Skeletal muscle satellite cell (primary cell): Measurements from ENCODE around the gene ATP5ME.
A peak's percentile ranks its signal among the peaks of the same experiment; 100 is the strongest.
"Not testable (repeated sequence)": the region's sequence is repeated elsewhere in the genome, so short reads cannot be mapped to it uniquely, and the experiment has no call there.

Source experiments
- H3K27me3 ChIP-seq: 2 replicates; pipeline ENCODE4 v1.7.0; 2013; ENCODE audit warnings: low read length; ENCODE audit not compliant: control insufficient read depth, insufficient read depth
- H3K36me3 ChIP-seq: 2 replicates; pipeline ENCODE4 v1.7.0; 2013; ENCODE audit warnings: mild to moderate bottlenecking, control low read depth, low read length; ENCODE audit not compliant: insufficient read depth
- H3K4me1 ChIP-seq: 2 replicates; pipeline ENCODE4 v1.7.0; 2013; ENCODE audit warnings: low read length; ENCODE audit not compliant: control insufficient read depth, insufficient read depth
- H3K4me2 ChIP-seq: 2 replicates; pipeline ENCODE4 v1.7.0; 2013; ENCODE audit warnings: mild to moderate bottlenecking, low read length
- H3K4me3 ChIP-seq: 2 replicates; pipeline ENCODE4 v1.7.0; 2013; ENCODE audit warnings: low read length
- H3K9ac ChIP-seq: 2 replicates; pipeline ENCODE4 v1.7.0; 2013; ENCODE audit warnings: mild to moderate bottlenecking, low read depth, low read length, moderate library complexity
- H3K9me3 ChIP-seq: replicated peaks from 2 replicates; pipeline ENCODE4 v1.7.0; 2013; ENCODE audit warnings: mild to moderate bottlenecking, control low read depth, low read length

ATP5ME gene

GRCh38 chr4:703336-704197, 29.5 kb upstream of the ATP5ME start:
- H3K27me3 ChIP-seq = peaks cover 3% of the 10 kb centered on the region
- no peak overlapping the region for H3K9ac ChIP-seq
- no peak overlapping the region for H3K4me3 ChIP-seq
- peaks cover 21% of the 10 kb centered on the region for H3K4me1 ChIP-seq
- no peaks in the 10 kb centered on the region for H3K36me3 ChIP-seq
- no peaks in the 10 kb centered on the region for H3K9me3 ChIP-seq
- H3K4me2 ChIP-seq = no peak overlapping the region

GRCh38 chr4:702618-703048, 28.6 kb upstream of the ATP5ME start:
- peaks cover 3% of the 10 kb centered on the region for H3K27me3 ChIP-seq
- no peaks in the 10 kb centered on the region for H3K36me3 ChIP-seq
- H3K4me3 ChIP-seq = no peak overlapping the region
- H3K9ac ChIP-seq = no peak overlapping the region
- no peak overlapping the region for H3K4me2 ChIP-seq
- no peaks in the 10 kb centered on the region for H3K9me3 ChIP-seq
- peaks cover 13% of the 10 kb centered on the region for H3K4me1 ChIP-seq

GRCh38 chr4:700587-701264, 26.6 kb upstream of the ATP5ME start:
- H3K4me1 ChIP-seq = peaks cover 7% of the 10 kb centered on the region
- no peaks in the 10 kb centered on the region for H3K36me3 ChIP-seq
- no peaks in the 10 kb centered on the region for H3K9me3 ChIP-seq
- H3K4me3 ChIP-seq = no peak overlapping the region
- H3K4me2 ChIP-seq = no peak overlapping the region
- H3K9ac ChIP-seq = no peak overlapping the region
- H3K27me3 ChIP-seq = peaks cover 3% of the 10 kb centered on the region

GRCh38 chr4:699816-700580, 25.9 kb upstream of the ATP5ME start:
- H3K9ac ChIP-seq = no peak overlapping the region
- no peak overlapping the region for H3K4me3 ChIP-seq
- H3K4me2 ChIP-seq = no peak overlapping the region
- H3K36me3 ChIP-seq = no peaks in the 10 kb centered on the region
- H3K27me3 ChIP-seq = peaks cover 3% of the 10 kb centered on the region
- peaks cover 3% of the 10 kb centered on the region for H3K4me1 ChIP-seq
- no peaks in the 10 kb centered on the region for H3K9me3 ChIP-seq

GRCh38 chr4:694341-694940, 20.4 kb upstream of the ATP5ME start:
- H3K9ac ChIP-seq, H3K4me1 ChIP-seq, H3K4me2 ChIP-seq, H3K36me3 ChIP-seq, H3K4me3 ChIP-seq, H3K9me3 ChIP-seq, H3K27me3 ChIP-seq: not testable (repeated sequence)

GRCh38 chr4:692771-693554, 18.9 kb upstream of the ATP5ME start:
- Histone ChIP-seq H3K36me3 (no peaks in the 10 kb centered on the region), H3K4me1 (peaks cover 10% of the 10 kb centered on the region), H3K9ac (no peak overlapping the region), H3K9me3 (no peaks in the 10 kb centered on the region), H3K4me2 (no peak overlapping the region), H3K27me3 (peaks cover 9% of the 10 kb centered on the region), H3K4me3 (no peak overlapping the region)

- H3K4me3 ChIP-seq = no peak overlapping the region
These were observed 15.6 kb upstream of the ATP5ME start for GRCh38 chr4:689723-690122.

GRCh38 chr4:688854-689681, 15.0 kb upstream of the ATP5ME start, which contains the start of gene SLC49A3:
Gene SLC49A3 (minus strand): TSS chr4:689151. CDS start chr4:689127, 24 bp downstream.
- no peaks in the 10 kb centered on the region for H3K9me3 ChIP-seq
- peaks cover 9% of the 10 kb centered on the region for H3K27me3 ChIP-seq
- peaks cover 28% of the 10 kb centered on the region for H3K4me1 ChIP-seq
- H3K9ac ChIP-seq = peak within 1 kb of the TSS; percentile 62
- peak within 1 kb of the TSS; percentile 79 for H3K4me2 ChIP-seq
- H3K36me3 ChIP-seq = no peaks in the 10 kb centered on the region
- H3K4me3 ChIP-seq = peak within 1 kb of the TSS; percentile 56

More at GRCh38 chr4:689723-690122, 15.6 kb upstream of the ATP5ME start:
- no peaks in the 10 kb centered on the region for H3K9me3 ChIP-seq
- peaks cover 25% of the 10 kb centered on the region for H3K4me1 ChIP-seq
- H3K27me3 ChIP-seq = peaks cover 9% of the 10 kb centered on the region
- no peak overlapping the region for H3K4me2 ChIP-seq
- H3K9ac ChIP-seq = peak overlapping the region; percentile 62
- H3K36me3 ChIP-seq = no peaks in the 10 kb centered on the region

- Histone ChIP-seq H3K4me1 (peaks cover 34% of the 10 kb centered on the region), H3K9ac (peak overlapping the region; percentile 62), H3K4me3 (peak overlapping the region; percentile 56), H3K36me3 (no peaks in the 10 kb centered on the region), H3K4me2 (peak overlapping the region; percentile 79), H3K9me3 (no peaks in the 10 kb centered on the region), H3K27me3 (peaks cover 2% of the 10 kb centered on the region)
These were observed 14.1 kb upstream of the ATP5ME start for GRCh38 chr4:687971-688853.
